GM18951 (cell line): ENCODE data around the gene POPDC3.

Source experiments
- POLR2A ChIP-seq: IDR thresholded peaks from 4 replicates; pipeline ENCODE4 v1.6.1; 2011; ENCODE audit warnings: mild to moderate bottlenecking; ENCODE audit not compliant: insufficient read length, insufficient read depth; ENCODE audit errors: extremely low read depth
- in situ Hi-C: fragments of 300-500 bp; cut with MboI; formaldehyde crosslinking; loops from one replicate; pipeline ENCODE4 v1.12.0; 2022; ENCODE audit warnings: low sequenced_read_pairs, mixed read lengths, inconsistent platforms; ENCODE audit not compliant: unreplicated experiment

The POPDC3 gene

GRCh38 chr6:105111871-105112270 is 67.9 kb downstream of the POPDC3 start:
- in situ Hi-C loops = no loop called here
- TF ChIP-seq POLR2A = no peak

GRCh38 chr6:105111105-105111504 is 68.7 kb downstream of the POPDC3 start:
- TF ChIP-seq POLR2A = no peak

GRCh38 chr6:105109955-105110895 is 69.6 kb downstream of the POPDC3 start:
- in situ Hi-C loops = no loop called here

More at GRCh38 chr6:105111105-105111504, 68.7 kb downstream of the POPDC3 start:
- in situ Hi-C loops = no loop called here

GRCh38 chr6:105108631-105109262 is 71.1 kb downstream of the POPDC3 start:
- in situ Hi-C loops = no loop called here
- no peak for TF ChIP-seq POLR2A

More at GRCh38 chr6:105109955-105110895, 69.6 kb downstream of the POPDC3 start:
- no peak for TF ChIP-seq POLR2A
